ENCODE measurements around the gene HTRA2.

- no peak for TF ChIP-seq CTCF (IDR thresholded peaks at IDR 0.05; ENCODE audit: low read depth, low read length)
- TF ChIP-seq MAX (IDR thresholded peaks at IDR 0.05; ENCODE audit: low read depth, low read length), result no peak
Observed at GRCh38 chr2:74499267-74499939, 30.3 kb upstream of the HTRA2 start, which contains the start of gene LBX2.
